Smooth muscle cell (in vitro differentiated cells): Measurements from ENCODE around the gene UBALD1. TPM values are rescaled to one million over a fixed set of nuclear protein-coding genes. Genes with fewer than 3 reads are reported as not detected.

ENCODE experiments used
- DNase-seq: peaks from one replicate; lab custom pipeline; 2025; ENCODE audit not compliant: unreplicated experiment; lab: John Stamatoyannopoulos, UW
- H2AFZ ChIP-seq: fragments of 200-600 bp; sonication (generic); 2 replicates; pipeline ENCODE4 v1.6.0; 2016; ENCODE audit warnings: antibody characterized with exemption, low read depth, mild to moderate bottlenecking
- H3F3A ChIP-seq: fragments of 200-600 bp; sonication (generic); 2 replicates; pipeline ENCODE4 v1.6.0; 2017; ENCODE audit warnings: antibody characterized with exemption, low read depth
- H3K27ac ChIP-seq: fragments of 200-600 bp; sonication (generic); 2 replicates; pipeline ENCODE4 v1.5.1; 2016; ENCODE audit warnings: low read depth, mild to moderate bottlenecking
- H3K27me3 ChIP-seq: fragments of 200-600 bp; sonication (generic); 2 replicates; pipeline ENCODE4 v1.6.1; 2016; ENCODE audit warnings: low read depth, mild to moderate bottlenecking
- H3K36me3 ChIP-seq: fragments of 200-600 bp; sonication (generic); 2 replicates; pipeline ENCODE4 v1.5.1; 2016; ENCODE audit warnings: low read depth
- H3K4me1 ChIP-seq: fragments of 200-600 bp; sonication (generic); 2 replicates; pipeline ENCODE4 v1.5.1; 2016; ENCODE audit warnings: low read depth
- H3K4me2 ChIP-seq: fragments of 200-600 bp; sonication (generic); 2 replicates; pipeline ENCODE4 v1.6.0; 2016; ENCODE audit warnings: mild to moderate bottlenecking
- H3K4me3 ChIP-seq: fragments of 200-600 bp; sonication (generic); 2 replicates; pipeline ENCODE4 v1.5.1; 2016; ENCODE audit warnings: mild to moderate bottlenecking
- H3K79me2 ChIP-seq: fragments of 200-600 bp; sonication (generic); 2 replicates; pipeline ENCODE4 v1.6.0; 2016; ENCODE audit warnings: low read depth, mild to moderate bottlenecking
- H3K9ac ChIP-seq: fragments of 200-600 bp; sonication (generic); 2 replicates; pipeline ENCODE4 v1.6.0; 2016; ENCODE audit warnings: low read depth
- H3K9me3 ChIP-seq: fragments of 200-600 bp; sonication (generic); replicated peaks from 2 replicates; pipeline ENCODE4 v1.5.1; 2016; ENCODE audit warnings: low read depth
- H4K20me1 ChIP-seq: fragments of 200-600 bp; sonication (generic); 2 replicates; pipeline ENCODE4 v1.6.0; 2016; ENCODE audit warnings: low read depth
- CTCF ChIP-seq: fragments of 200-600 bp; sonication (generic); IDR thresholded peaks from 2 replicates; pipeline ENCODE4 v1.5.1; 2017; ENCODE audit warnings: borderline replicate concordance, mild to moderate bottlenecking, antibody characterized with exemption; ENCODE audit not compliant: insufficient read depth, poor library complexity, severe bottlenecking
- WGBS: methylation state at CpG from one replicate; pipeline ENCODE4 v1.1.7; 2016; ENCODE audit warnings: low lambda C conversion rate; 5-methylcytosine and 5-hydroxymethylcytosine counted together
- polyA plus RNA-seq: library from polyadenylated mRNA; unstranded; fragments of >200 nt; fragmentation: Nextera tagmentation; extraction: Ambion mirVana; gene quantifications from 2 replicates; pipeline ENCODE4 v1.2.1, GENCODE V29; 2016
- total RNA-seq: library from RNA; depleted of rRNA; stranded (reverse); fragments of >200 nt; gene quantifications from 2 replicates; pipeline ENCODE4 v1.2.3, GENCODE V29; 2014

The UBALD1 gene
- total and polyA plus RNA-seq, 2 experiments from 2014 or later = 3.6 to 13.6 TPM

- Histone ChIP-seq H3K9me3 (no peaks in the 10 kb centered on the region), H3K9ac (no peak overlapping the region), H3K27ac (no peak overlapping the region), H3K79me2 (no peaks in the 10 kb centered on the region), H3K27me3 (no peaks in the 10 kb centered on the region), H3K4me1 (no peaks in the 10 kb centered on the region), H4K20me1 (no peaks in the 10 kb centered on the region), H2AFZ (no peak overlapping the region), H3K4me3 (no peak overlapping the region), H3K36me3 (no peaks in the 10 kb centered on the region), H3F3A (no peaks in the 10 kb centered on the region), H3K4me2 (no peak overlapping the region)
- WGBS = 42% methylated on average over 15 of the region's 15 CpGs
- DNase-seq = no peak
- no peak for TF ChIP-seq CTCF
Observed at GRCh38 chr16:4570688-4571321, 43.9 kb downstream of the UBALD1 start.

DNA sequence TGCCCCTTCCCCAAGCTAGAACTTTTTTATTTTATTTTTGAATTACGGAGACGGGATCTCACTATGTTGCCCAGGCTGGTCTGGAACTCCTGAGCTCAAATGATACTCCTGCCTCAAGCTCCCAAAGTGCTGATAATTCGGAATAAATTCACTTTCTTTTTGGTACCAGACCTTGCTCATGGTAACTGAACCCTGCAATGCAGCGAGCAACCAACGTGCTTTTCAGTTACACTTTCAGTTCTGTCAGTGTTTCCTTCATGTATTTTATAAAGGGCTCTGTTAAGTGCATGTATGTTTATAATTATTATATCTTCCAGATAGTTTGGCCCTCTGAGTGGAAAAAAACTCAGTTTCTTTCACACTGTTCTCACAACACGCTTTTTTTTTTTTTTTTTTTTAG, 44.6 kb downstream of the UBALD1 start:
- H3K36me3 ChIP-seq = no peaks in the 10 kb centered on the region
- no peak for TF ChIP-seq CTCF
- no peak overlapping the region for H3K27ac ChIP-seq
- H3K9me3 ChIP-seq = no peaks in the 10 kb centered on the region
- H3K4me1 ChIP-seq = no peaks in the 10 kb centered on the region
- H4K20me1 ChIP-seq = no peaks in the 10 kb centered on the region
- H3F3A ChIP-seq = no peaks in the 10 kb centered on the region
- no peaks in the 10 kb centered on the region for H3K79me2 ChIP-seq
- H2AFZ ChIP-seq = no peak overlapping the region
- no peak overlapping the region for H3K9ac ChIP-seq
- H3K4me2 ChIP-seq = no peak overlapping the region
- no peak for DNase-seq
- H3K4me3 ChIP-seq = no peak overlapping the region
- H3K27me3 ChIP-seq = no peaks in the 10 kb centered on the region
- 77% methylated on average over 6 of the region's 6 CpGs for WGBS

- TF ChIP-seq CTCF = no peak
- no peak overlapping the region for H3K4me3 ChIP-seq
- WGBS = 96% methylated on average over 3 of the region's 3 CpGs
- no peak overlapping the region for H3K4me2 ChIP-seq
- no peak for DNase-seq
- no peaks in the 10 kb centered on the region for H4K20me1 ChIP-seq
- H3K9me3 ChIP-seq = no peaks in the 10 kb centered on the region
- H3K27me3 ChIP-seq = no peaks in the 10 kb centered on the region
- H3F3A ChIP-seq = no peaks in the 10 kb centered on the region
- no peaks in the 10 kb centered on the region for H3K4me1 ChIP-seq
- no peak overlapping the region for H3K9ac ChIP-seq
- no peak overlapping the region for H2AFZ ChIP-seq
- no peaks in the 10 kb centered on the region for H3K36me3 ChIP-seq
- H3K79me2 ChIP-seq = no peaks in the 10 kb centered on the region
- H3K27ac ChIP-seq = no peak overlapping the region
Observed at GRCh38 chr16:4566144-4566543, 48.5 kb downstream of the UBALD1 start.

DNA sequence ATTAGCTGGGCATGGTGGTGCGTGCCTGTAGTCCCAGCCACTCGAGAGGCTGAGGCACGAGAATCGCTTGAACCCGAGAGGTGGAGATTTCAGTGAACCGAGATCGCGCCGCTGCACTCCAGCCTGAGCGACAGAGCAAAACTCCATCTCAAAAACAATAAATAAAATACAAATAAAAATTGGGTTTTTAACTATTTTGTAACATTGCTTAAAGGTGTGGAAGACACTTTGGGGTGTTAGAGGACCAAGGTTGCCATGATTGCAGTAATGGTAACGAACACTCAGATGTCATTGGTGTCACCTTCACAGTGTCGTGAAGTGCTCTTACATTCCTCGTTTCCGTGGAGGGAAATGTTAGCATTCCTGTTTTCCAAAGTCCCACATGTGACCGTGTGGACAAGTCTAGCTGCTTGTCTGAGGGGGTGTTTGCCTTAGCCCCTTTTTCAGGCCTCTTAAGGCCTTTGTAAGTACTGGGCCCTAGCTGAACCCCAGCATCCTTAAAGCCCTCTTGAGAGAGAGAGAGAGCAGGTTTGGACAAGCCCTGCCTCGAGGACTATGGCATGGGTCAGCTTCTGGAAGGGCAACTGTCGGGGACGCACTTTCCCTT, 49.9 kb downstream of the UBALD1 start:
- Histone ChIP-seq H3K9ac (no peak overlapping the region), H3K27ac (no peak overlapping the region), H3K4me2 (no peak overlapping the region), H4K20me1 (no peaks in the 10 kb centered on the region), H3K27me3 (no peaks in the 10 kb centered on the region), H3K9me3 (no peaks in the 10 kb centered on the region), H3K4me3 (no peak overlapping the region), H3K36me3 (no peaks in the 10 kb centered on the region), H2AFZ (no peak overlapping the region), H3F3A (no peaks in the 10 kb centered on the region), H3K4me1 (no peaks in the 10 kb centered on the region), H3K79me2 (no peaks in the 10 kb centered on the region)
- no peak for TF ChIP-seq CTCF
- WGBS = 91% methylated on average over 18 of the region's 18 CpGs
- no peak for DNase-seq
